IPS-11a (cell line): ENCODE results near the gene DHX16.

Experiments used
- H3K4me3 ChIP-seq: one replicate; pipeline ENCODE4 v1.5.1; 2013; ENCODE audit warnings: low read depth, low read length, control low read depth

Gene DHX16

GRCh38 chr6:30610065-30610464 lies 62.7 kb downstream of the DHX16 start:
- H3K4me3 ChIP-seq, result no peak overlapping the region

GRCh38 chr6:30603961-30604360 lies 68.8 kb downstream of the DHX16 start:
- no peak overlapping the region for H3K4me3 ChIP-seq
